Measurements from ENCODE around the gene AFF1.

GRCh38 chr4:87030124-87030523 lies 95.3 kb downstream of the AFF1 start:
- TF ChIP-seq, protein P1, sequence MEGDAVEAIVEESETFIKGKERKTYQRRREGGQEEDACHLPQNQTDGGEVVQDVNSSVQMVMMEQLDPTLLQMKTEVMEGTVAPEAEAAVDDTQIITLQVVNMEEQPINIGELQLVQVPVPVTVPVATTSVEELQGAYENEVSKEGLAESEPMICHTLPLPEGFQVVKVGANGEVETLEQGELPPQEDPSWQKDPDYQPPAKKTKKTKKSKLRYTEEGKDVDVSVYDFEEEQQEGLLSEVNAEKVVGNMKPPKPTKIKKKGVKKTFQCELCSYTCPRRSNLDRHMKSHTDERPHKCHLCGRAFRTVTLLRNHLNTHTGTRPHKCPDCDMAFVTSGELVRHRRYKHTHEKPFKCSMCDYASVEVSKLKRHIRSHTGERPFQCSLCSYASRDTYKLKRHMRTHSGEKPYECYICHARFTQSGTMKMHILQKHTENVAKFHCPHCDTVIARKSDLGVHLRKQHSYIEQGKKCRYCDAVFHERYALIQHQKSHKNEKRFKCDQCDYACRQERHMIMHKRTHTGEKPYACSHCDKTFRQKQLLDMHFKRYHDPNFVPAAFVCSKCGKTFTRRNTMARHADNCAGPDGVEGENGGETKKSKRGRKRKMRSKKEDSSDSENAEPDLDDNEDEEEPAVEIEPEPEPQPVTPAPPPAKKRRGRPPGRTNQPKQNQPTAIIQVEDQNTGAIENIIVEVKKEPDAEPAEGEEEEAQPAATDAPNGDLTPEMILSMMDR (conservative IDR thresholded peaks at IDR 0.05; ENCODE audit: low read depth, low read length): no peak
- no peak for TF ChIP-seq CEBPB (IDR thresholded peaks at IDR 0.05; ENCODE audit: low read depth, low read length)
- TF ChIP-seq FOS (IDR thresholded peaks at IDR 0.05; ENCODE audit: low read depth, low read length): no peak
- no peak for TF ChIP-seq POLR2A (IDR thresholded peaks at IDR 0.05; ENCODE audit: low read depth, low read length)
- TF ChIP-seq MXI1 (IDR thresholded peaks at IDR 0.05; ENCODE audit: borderline replicate concordance, low read depth, low read length): no peak
- TF ChIP-seq MAFK (IDR thresholded peaks at IDR 0.05; ENCODE audit: low read depth, low read length): no peak
- TF ChIP-seq RFX5 (IDR thresholded peaks at IDR 0.05; ENCODE audit: low read depth, low read length): no peak
- TF ChIP-seq, protein P2, sequence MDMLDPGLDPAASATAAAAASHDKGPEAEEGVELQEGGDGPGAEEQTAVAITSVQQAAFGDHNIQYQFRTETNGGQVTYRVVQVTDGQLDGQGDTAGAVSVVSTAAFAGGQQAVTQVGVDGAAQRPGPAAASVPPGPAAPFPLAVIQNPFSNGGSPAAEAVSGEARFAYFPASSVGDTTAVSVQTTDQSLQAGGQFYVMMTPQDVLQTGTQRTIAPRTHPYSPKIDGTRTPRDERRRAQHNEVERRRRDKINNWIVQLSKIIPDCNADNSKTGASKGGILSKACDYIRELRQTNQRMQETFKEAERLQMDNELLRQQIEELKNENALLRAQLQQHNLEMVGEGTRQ (IDR thresholded peaks at IDR 0.05; ENCODE audit: low read depth, low read length): no peak
- no peak for TF ChIP-seq BHLHE40 (IDR thresholded peaks at IDR 0.05; ENCODE audit: low read depth, low read length)
- no peak for TF ChIP-seq RAD21 (IDR thresholded peaks at IDR 0.05; ENCODE audit: low read length)

Measured in IMR-90 (cell line).